GM12878 (cell line): ENCODE measurements around the gene ATF4. TPM values are rescaled to one million over a fixed set of nuclear protein-coding genes. Genes with fewer than 3 reads are reported as not detected.

Source experiments
- BCL3 ChIP-seq: IDR thresholded peaks from 2 replicates; pipeline ENCODE4 v1.6.1; 2011; ENCODE audit warnings: borderline replicate concordance, low read depth, mild to moderate bottlenecking, moderate library complexity, low read length; ENCODE audit not compliant: insufficient read depth, poor library complexity, severe bottlenecking
- CBFB ChIP-seq: IDR thresholded peaks from 2 replicates; pipeline ENCODE4 v1.6.1; 2016; ENCODE audit warnings: antibody characterized with exemption, low read depth
- CHD2 ChIP-seq: IDR thresholded peaks from 2 replicates; pipeline ENCODE4 v1.6.1; 2011; ENCODE audit warnings: low read depth, low read length, improper control_type of control experiment, borderline replicate concordance
- IRF3 ChIP-seq: fragments of 450-650 bp; IDR thresholded peaks from 2 replicates; pipeline ENCODE4 v1.6.1; 2014; ENCODE audit warnings: mild to moderate bottlenecking
- JUNB ChIP-seq: IDR thresholded peaks from 2 replicates; pipeline ENCODE4 v1.6.1; 2016; ENCODE audit warnings: antibody characterized with exemption, mild to moderate bottlenecking
- KDM1A ChIP-seq: fragments of 200-600 bp; sonication (generic); IDR thresholded peaks from 2 replicates; pipeline ENCODE4 v1.6.1; 2016; ENCODE audit warnings: borderline replicate concordance
- KLF5 ChIP-seq: fragments of 450-650 bp; IDR thresholded peaks from 2 replicates; pipeline ENCODE4 v1.6.1; 2014; ENCODE audit warnings: mild to moderate bottlenecking; ENCODE audit not compliant: partially characterized antibody
- MEF2A ChIP-seq: IDR thresholded peaks from 2 replicates; pipeline ENCODE4 v1.6.1; 2011; ENCODE audit warnings: low read depth, mild to moderate bottlenecking, low read length, moderate library complexity; ENCODE audit not compliant: insufficient read depth
- MTA2 ChIP-seq: fragments of 450-650 bp; IDR thresholded peaks from 2 replicates; pipeline ENCODE4 v1.6.1; 2016; ENCODE audit warnings: low read depth, mild to moderate bottlenecking, moderate library complexity
- MXI1 ChIP-seq: fragments of 150-350 bp; IDR thresholded peaks from 2 replicates; pipeline ENCODE4 v1.6.1; 2011; ENCODE audit warnings: low read depth, mild to moderate bottlenecking, inconsistent platforms, low read length, improper control_type of control experiment
- MYB ChIP-seq: fragments of 150-350 bp; IDR thresholded peaks from 2 replicates; pipeline ENCODE4 v1.6.1; 2014; ENCODE audit warnings: mild to moderate bottlenecking, low read depth, low read length, borderline replicate concordance
- RAD51 ChIP-seq: fragments of 450-650 bp; IDR thresholded peaks from 2 replicates; pipeline ENCODE4 v1.6.1; 2016; ENCODE audit warnings: moderate library complexity, mild to moderate bottlenecking, inconsistent platforms
- RELB ChIP-seq: fragments of 450-650 bp; IDR thresholded peaks from 2 replicates; pipeline ENCODE4 v1.6.1; 2017; ENCODE audit warnings: low read depth, mild to moderate bottlenecking, moderate library complexity
- RUNX3 ChIP-seq: IDR thresholded peaks from 2 replicates; pipeline ENCODE4 v1.6.1; 2012; ENCODE audit warnings: low read length, inconsistent platforms
- SIN3A ChIP-seq: IDR thresholded peaks from 2 replicates; pipeline ENCODE4 v1.6.1; 2012; ENCODE audit warnings: low read depth, low read length, improper control_type of control experiment
- SMC3 ChIP-seq: IDR thresholded peaks from 2 replicates; pipeline ENCODE4 v1.6.1; 2011; ENCODE audit warnings: low read length, improper control_type of control experiment, borderline replicate concordance
- SREBF1 ChIP-seq: IDR thresholded peaks from 2 replicates; pipeline ENCODE4 v1.6.1; 2012; ENCODE audit warnings: mild to moderate bottlenecking, low read length
- STAT3 ChIP-seq: IDR thresholded peaks from 2 replicates; pipeline ENCODE4 v1.6.1; 2011; ENCODE audit warnings: low read depth, low read length, improper control_type of control experiment
- TAF1 ChIP-seq: IDR thresholded peaks from 2 replicates; pipeline ENCODE4 v1.6.1; 2011; ENCODE audit warnings: mild to moderate bottlenecking, low read depth, low read length, borderline replicate concordance
- ZNF207 ChIP-seq: fragments of 450-650 bp; IDR thresholded peaks from 2 replicates; pipeline ENCODE4 v1.6.1; 2014; ENCODE audit warnings: antibody characterized with exemption, mild to moderate bottlenecking, borderline replicate concordance
- ZNF24 ChIP-seq: fragments of 450-650 bp; IDR thresholded peaks from 2 replicates; pipeline ENCODE4 v1.6.1; 2017; ENCODE audit warnings: antibody characterized with exemption, mild to moderate bottlenecking
- ZNF384 ChIP-seq: IDR thresholded peaks from 2 replicates; pipeline ENCODE4 v1.6.1; 2012; ENCODE audit warnings: low read depth, mild to moderate bottlenecking, low read length, improper control_type of control experiment, borderline replicate concordance
- ZNF592 ChIP-seq: fragments of 450-650 bp; IDR thresholded peaks from 2 replicates; pipeline ENCODE4 v1.6.1; 2017; ENCODE audit warnings: mild to moderate bottlenecking, moderate library complexity
- polyA plus RNA-seq, 11 experiments: library from polyadenylated mRNA; depleted of rRNA in 4 of 11; unstranded in 6 of 11; stranded (reverse) in 5 of 11; fragments of >200 nt; fragmentation: Nextera tagmentation in 4 of 11; fragmentation: Illumina TruSeq in 1 of 11; extraction: Ambion mirVana in 4 of 11; extraction: Trizol in 1 of 11; gene quantifications; 1 replicate in 1 of 11; 2 replicates in 10 of 11; pipeline versions ENCODE4 v1.2.1 to v1.2.3, GENCODE V29; 2011 to 2016; ENCODE audit warnings: inconsistent platforms in 2 of 11, missing spikeins in 2 of 11, low read depth in 1 of 11
- total RNA-seq, 4 experiments: library from RNA; depleted of rRNA in 3 of 4; stranded (reverse); fragments of >200 nt in 3 of 4; fragmentation: Illumina TruSeq in 1 of 4; extraction: Trizol in 1 of 4; gene quantifications; 2 replicates each; pipeline versions ENCODE4 v1.2.1 to v1.2.3, GENCODE V29; 2013 to 2021

ATF4 gene
- total and polyA plus RNA-seq, 10 of the 15 experiments (the other 5 are each of a cell fraction or from before 2014, with no cell fraction given), result 88.3 to 605 (median 320) TPM

- TF ChIP-seq ZNF592 (no peak; the same call in 1 of the 2 replicates), MXI1 (peak; percentile 81), RELB (0 out of 2 replicates have a peak, but pooled peaks have one; percentile 33), MEF2A (0 out of 2 replicates have a peak, but pooled peaks have one; percentile 2), CHD2 (peak; percentile 88), RUNX3 (no peak), SMC3 (no peak), TAF1 (peak; percentile 99), CBFB (peak; percentile 98), RAD51 (peak; percentile 99), ZNF384 (no peak), MYB (no peak), KDM1A (no peak), JUNB (no peak; the same call in 1 of the 2 replicates), SIN3A (peak; percentile 78), ZNF207 (peak; percentile 77; the same call in 1 of the 2 replicates), IRF3 (no peak), BCL3 (peak; percentile 22), SREBF1 (no peak), MTA2 (peak; percentile 63), KLF5 (peak; percentile 89), STAT3 (no peak), ZNF24 (no peak)
Observed at GRCh38 chr22:39520226-39521105, at the start of gene ATF4 (continued).
